ENCODE results near the gene ETS2.

DNA sequence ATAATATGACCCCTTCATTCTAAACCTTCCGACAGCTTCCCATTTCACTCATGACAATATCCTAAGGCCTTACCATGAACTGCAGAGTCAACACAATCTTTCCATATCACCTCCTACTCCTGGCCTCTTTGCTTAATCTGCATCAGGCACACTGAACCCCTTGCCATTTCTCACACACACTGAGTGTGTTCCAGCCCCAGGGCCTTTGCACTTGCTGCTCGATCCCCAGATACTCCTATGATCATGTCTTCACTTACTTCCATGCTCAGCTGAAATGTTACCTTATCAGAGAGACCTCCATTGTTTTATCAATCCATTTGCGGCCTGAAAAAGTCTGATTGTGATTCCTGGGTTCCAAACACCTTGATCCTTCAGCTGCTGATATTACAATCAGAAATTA, 47.0 kb downstream of the ETS2 start:
- TF ChIP-seq L3MBTL2 (conservative IDR thresholded peaks at IDR 0.05) = no peak
- no peak for TF ChIP-seq FOXA1 (IDR thresholded peaks at IDR 0.05)
- no peak for TF ChIP-seq ARNT (IDR thresholded peaks at IDR 0.05)

Data from HEK293T (cell line).